HEK293 (cell line): ENCODE measurements around the gene CACNA1C.

Experiments used
- CTCF ChIA-PET: fragments of 350-600 bp; formaldehyde crosslinking; extraction: SDS; loops from one replicate; lab custom pipeline; 2021; ENCODE audit warnings: antibody characterized with exemption; lab: Yijun Ruan, JAX
- POLR2A ChIA-PET: fragments of 300-600 bp; formaldehyde crosslinking; extraction: SDS; loops from one replicate; lab custom pipeline; 2020; ENCODE audit warnings: antibody characterized with exemption, inconsistent platforms; lab: Yijun Ruan, JAX
- H3K27ac ChIP-seq: fragments of 200-500 bp; sonication (Bioruptor generic); 2 replicates; pipeline ENCODE4 v1.5.1; 2014; ENCODE audit warnings: low read depth, low read length, control low read depth, inconsistent platforms; ENCODE audit errors: extremely low read depth
- H3K36me3 ChIP-seq, 2 experiments: fragments of 200-500 bp in 1 of 2; sonication (Bioruptor generic) in 1 of 2; 1 replicate in 1 of 2; 2 replicates in 1 of 2; pipeline ENCODE4 v1.5.1; 2014 to 2017; ENCODE audit warnings: inconsistent platforms in 2 of 2, low read length in 2 of 2; ENCODE audit not compliant: control insufficient read depth in 2 of 2, insufficient read depth in 1 of 2
- H3K4me1 ChIP-seq: fragments of 200-500 bp; sonication (Bioruptor generic); 2 replicates; pipeline ENCODE4 v1.5.1; 2014; ENCODE audit warnings: mild to moderate bottlenecking, low read length, inconsistent platforms; ENCODE audit not compliant: control insufficient read depth, insufficient read depth
- H3K4me3 ChIP-seq: 2 replicates; pipeline ENCODE4 v1.5.1; 2011; ENCODE audit warnings: low read depth, mild to moderate bottlenecking, control low read depth, low read length, moderate library complexity
- H3K9me3 ChIP-seq: fragments of 200-500 bp; sonication (Bioruptor generic); 2 replicates; pipeline ENCODE4 v1.5.1; 2014; ENCODE audit warnings: low read depth, low read length, inconsistent platforms; ENCODE audit not compliant: control insufficient read depth, insufficient read depth
- BCL11B ChIP-seq: fragments of 450-650 bp; formaldehyde crosslinking; IDR thresholded peaks from 2 replicates; pipeline ENCODE4 v1.5.1; 2016; ENCODE audit warnings: low read depth, missing biosample characterization, missing genetic modification characterization
- GLI4 ChIP-seq: fragments of 450-650 bp; formaldehyde crosslinking; IDR thresholded peaks from 2 replicates; pipeline ENCODE4 v1.5.1; 2016; ENCODE audit warnings: missing biosample characterization, missing genetic modification characterization
- GLIS2 ChIP-seq: fragments of 450-650 bp; formaldehyde crosslinking; IDR thresholded peaks from 2 replicates; pipeline ENCODE4 v1.5.1; 2016; ENCODE audit warnings: missing biosample characterization, missing genetic modification characterization
- KLF10 ChIP-seq: fragments of 450-650 bp; IDR thresholded peaks from 2 replicates; pipeline ENCODE4 v1.5.1; 2018; ENCODE audit warnings: missing biosample characterization, mild to moderate bottlenecking, missing genetic modification characterization
- KLF8 ChIP-seq: fragments of 450-650 bp; formaldehyde crosslinking; IDR thresholded peaks from 2 replicates; pipeline ENCODE4 v1.5.1; 2016; ENCODE audit warnings: missing biosample characterization, missing genetic modification characterization
- OSR2 ChIP-seq: fragments of 450-650 bp; formaldehyde crosslinking; IDR thresholded peaks from 2 replicates; pipeline ENCODE4 v1.5.1; 2016; ENCODE audit warnings: missing biosample characterization, missing genetic modification characterization
- SCRT1 ChIP-seq: fragments of 450-650 bp; formaldehyde crosslinking; IDR thresholded peaks from 2 replicates; pipeline ENCODE4 v1.5.1; 2016; ENCODE audit warnings: missing biosample characterization, missing genetic modification characterization, borderline replicate concordance
- SP2 ChIP-seq: fragments of 450-650 bp; formaldehyde crosslinking; IDR thresholded peaks from 2 replicates; pipeline ENCODE4 v1.5.1; 2016; ENCODE audit warnings: missing biosample characterization, missing genetic modification characterization
- TCF7L2 ChIP-seq: IDR thresholded peaks from 2 replicates; pipeline ENCODE4 v1.6.1; 2011; ENCODE audit warnings: low read depth, mild to moderate bottlenecking, inconsistent platforms, low read length, moderate library complexity, borderline replicate concordance
- YY1 ChIP-seq: fragments of 450-650 bp; formaldehyde crosslinking; IDR thresholded peaks from 2 replicates; pipeline ENCODE4 v1.5.1; 2018; ENCODE audit warnings: missing biosample characterization, missing genetic modification characterization
- ZBTB21 ChIP-seq: fragments of 450-650 bp; formaldehyde crosslinking; IDR thresholded peaks from 2 replicates; pipeline ENCODE4 v1.5.1; 2017; ENCODE audit warnings: missing biosample characterization, missing genetic modification characterization
- ZFP37 ChIP-seq: fragments of 450-650 bp; formaldehyde crosslinking; IDR thresholded peaks from 2 replicates; pipeline ENCODE4 v1.5.1; 2016; ENCODE audit warnings: missing biosample characterization, missing genetic modification characterization
- ZNF133 ChIP-seq: fragments of 450-650 bp; formaldehyde crosslinking; IDR thresholded peaks from 2 replicates; pipeline ENCODE4 v1.5.1; 2016; ENCODE audit warnings: missing biosample characterization, missing genetic modification characterization
- ZNF324 ChIP-seq: fragments of 450-650 bp; formaldehyde crosslinking; IDR thresholded peaks from 2 replicates; pipeline ENCODE4 v1.5.1; 2016; ENCODE audit warnings: missing biosample characterization, missing genetic modification characterization
- ZNF394 ChIP-seq: fragments of 450-650 bp; formaldehyde crosslinking; IDR thresholded peaks from 2 replicates; pipeline ENCODE4 v1.5.1; 2016; ENCODE audit warnings: missing biosample characterization, missing genetic modification characterization, mild to moderate bottlenecking, moderate library complexity, borderline replicate concordance
- ZNF670 ChIP-seq: fragments of 450-650 bp; formaldehyde crosslinking; IDR thresholded peaks from 2 replicates; pipeline ENCODE4 v1.5.1; 2016; ENCODE audit warnings: missing biosample characterization, missing genetic modification characterization, low read depth
- ZNF701 ChIP-seq: fragments of 450-650 bp; formaldehyde crosslinking; IDR thresholded peaks from 2 replicates; pipeline ENCODE4 v1.5.1; 2016; ENCODE audit warnings: missing biosample characterization, missing genetic modification characterization
- TF ChIP-seq, protein P1 (sequence below): fragments of 450-650 bp; formaldehyde crosslinking; IDR thresholded peaks from 2 replicates; pipeline ENCODE4 v1.5.1; 2016; ENCODE audit warnings: missing biosample characterization, missing genetic modification characterization
- TF ChIP-seq, protein P2 (sequence below): fragments of 450-650 bp; formaldehyde crosslinking; IDR thresholded peaks from 2 replicates; pipeline ENCODE4 v1.5.1; 2016; ENCODE audit warnings: missing biosample characterization, missing genetic modification characterization, borderline replicate concordance
- TF ChIP-seq, protein P3 (sequence below): fragments of 450-650 bp; formaldehyde crosslinking; IDR thresholded peaks from 2 replicates; pipeline ENCODE4 v1.5.0; 2017; ENCODE audit warnings: missing biosample characterization, missing genetic modification characterization, borderline replicate concordance
- TF ChIP-seq, protein P4 (sequence below): fragments of 450-650 bp; formaldehyde crosslinking; IDR thresholded peaks from 2 replicates; pipeline ENCODE4 v1.5.1; 2016; ENCODE audit warnings: missing biosample characterization, missing genetic modification characterization
- TF ChIP-seq, protein P5 (sequence below): fragments of 450-650 bp; formaldehyde crosslinking; conservative IDR thresholded peaks from 2 replicates; pipeline ENCODE4 v1.5.1; 2016; ENCODE audit warnings: low read depth, missing biosample characterization, missing genetic modification characterization

The CACNA1C gene

DNA sequence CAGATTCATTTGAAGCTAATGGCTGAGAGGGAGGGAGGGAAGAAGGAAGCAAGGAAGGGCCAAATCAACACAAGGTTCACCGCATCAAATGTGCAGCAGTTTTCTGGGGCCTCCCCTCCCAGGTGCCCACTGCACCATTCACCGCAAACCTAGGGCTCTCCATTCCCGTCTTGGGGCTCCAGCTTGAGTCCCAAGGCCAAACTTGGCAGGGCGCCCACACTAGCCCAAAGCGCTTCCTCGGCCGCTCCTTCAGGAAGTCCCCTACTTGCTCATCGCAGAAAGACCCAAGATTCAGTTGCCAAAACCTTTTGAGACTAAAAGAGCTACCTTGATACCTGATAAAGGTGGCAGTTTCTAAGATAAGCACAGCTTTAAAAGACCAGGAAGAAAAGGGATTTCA is 601.5 kb downstream of the CACNA1C start:
- ChIA-PET POLR2A (no interaction called here), CTCF (interaction anchor here (0.6 to 1.6 kb wide), 3 partner anchors 13 to 299 kb away, joined by 3 to 4 read pairs (median 4); no protein-coding TSS in a partner anchor)
- Histone ChIP-seq H3K36me3 (no peaks in the 10 kb centered on the region), H3K4me1 (no peaks in the 10 kb centered on the region), H3K27ac (no peak overlapping the region), H3K9me3 (no peaks in the 10 kb centered on the region), H3K4me3 (no peak overlapping the region)
- TF ChIP-seq KLF8 (tag by site-specific recombination): no peak
- TF ChIP-seq BCL11B: no peak
- TF ChIP-seq YY1 (tag by site-specific recombination): no peak
- TF ChIP-seq ZNF324 (tag by site-specific recombination): no peak
- TF ChIP-seq, protein P1, sequence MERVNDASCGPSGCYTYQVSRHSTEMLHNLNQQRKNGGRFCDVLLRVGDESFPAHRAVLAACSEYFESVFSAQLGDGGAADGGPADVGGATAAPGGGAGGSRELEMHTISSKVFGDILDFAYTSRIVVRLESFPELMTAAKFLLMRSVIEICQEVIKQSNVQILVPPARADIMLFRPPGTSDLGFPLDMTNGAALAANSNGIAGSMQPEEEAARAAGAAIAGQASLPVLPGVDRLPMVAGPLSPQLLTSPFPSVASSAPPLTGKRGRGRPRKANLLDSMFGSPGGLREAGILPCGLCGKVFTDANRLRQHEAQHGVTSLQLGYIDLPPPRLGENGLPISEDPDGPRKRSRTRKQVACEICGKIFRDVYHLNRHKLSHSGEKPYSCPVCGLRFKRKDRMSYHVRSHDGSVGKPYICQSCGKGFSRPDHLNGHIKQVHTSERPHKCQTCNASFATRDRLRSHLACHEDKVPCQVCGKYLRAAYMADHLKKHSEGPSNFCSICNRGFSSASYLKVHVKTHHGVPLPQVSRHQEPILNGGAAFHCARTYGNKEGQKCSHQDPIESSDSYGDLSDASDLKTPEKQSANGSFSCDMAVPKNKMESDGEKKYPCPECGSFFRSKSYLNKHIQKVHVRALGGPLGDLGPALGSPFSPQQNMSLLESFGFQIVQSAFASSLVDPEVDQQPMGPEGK (tag by site-specific recombination): no peak
- TF ChIP-seq SCRT1 (tag by site-specific recombination): no peak
- no peak for TF ChIP-seq TCF7L2
- no peak for TF ChIP-seq OSR2
- no peak for TF ChIP-seq SP2 (tag by site-specific recombination)
- TF ChIP-seq GLI4: no peak
- no peak for TF ChIP-seq KLF10 (tag by site-specific recombination)
- no peak for TF ChIP-seq ZBTB21 (tag by site-specific recombination)
- no peak for TF ChIP-seq ZNF394
- TF ChIP-seq ZFP37 (tag by site-specific recombination): no peak
- TF ChIP-seq ZNF701 (tag by site-specific recombination): no peak

DNA sequence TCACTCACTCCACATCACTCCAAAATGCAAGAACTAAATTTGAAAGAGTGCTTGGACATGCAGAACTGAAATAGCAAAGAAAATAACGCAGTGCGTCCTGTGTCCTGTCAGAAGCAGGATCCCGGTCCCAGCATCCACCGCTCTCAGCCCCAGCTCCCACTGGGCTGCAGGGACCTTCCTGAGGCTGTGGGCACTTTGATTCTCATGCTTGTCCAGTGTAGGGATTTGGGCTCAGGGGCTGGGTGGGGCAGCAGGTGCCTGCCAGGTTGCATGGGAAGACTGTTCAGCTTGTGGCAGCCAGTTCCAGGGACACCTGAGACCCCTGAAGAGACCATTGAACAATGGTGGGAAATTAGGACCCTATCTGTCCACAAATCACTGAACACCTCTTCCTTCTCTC is 602.0 kb downstream of the CACNA1C start:
- Histone ChIP-seq H3K27ac (no peak overlapping the region), H3K36me3 (no peaks in the 10 kb centered on the region), H3K9me3 (no peaks in the 10 kb centered on the region), H3K4me1 (no peaks in the 10 kb centered on the region), H3K4me3 (no peak overlapping the region)
- ChIA-PET CTCF (interaction anchor here (1.0 kb wide), 1 partner anchor 71 kb away, joined by 4 read pairs; no protein-coding TSS in a partner anchor), POLR2A (no interaction called here)
- TF ChIP-seq, protein P2, sequence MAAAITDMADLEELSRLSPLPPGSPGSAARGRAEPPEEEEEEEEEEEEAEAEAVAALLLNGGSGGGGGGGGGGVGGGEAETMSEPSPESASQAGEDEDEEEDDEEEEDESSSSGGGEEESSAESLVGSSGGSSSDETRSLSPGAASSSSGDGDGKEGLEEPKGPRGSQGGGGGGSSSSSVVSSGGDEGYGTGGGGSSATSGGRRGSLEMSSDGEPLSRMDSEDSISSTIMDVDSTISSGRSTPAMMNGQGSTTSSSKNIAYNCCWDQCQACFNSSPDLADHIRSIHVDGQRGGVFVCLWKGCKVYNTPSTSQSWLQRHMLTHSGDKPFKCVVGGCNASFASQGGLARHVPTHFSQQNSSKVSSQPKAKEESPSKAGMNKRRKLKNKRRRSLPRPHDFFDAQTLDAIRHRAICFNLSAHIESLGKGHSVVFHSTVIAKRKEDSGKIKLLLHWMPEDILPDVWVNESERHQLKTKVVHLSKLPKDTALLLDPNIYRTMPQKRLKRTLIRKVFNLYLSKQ: no peak
- TF ChIP-seq, protein P3, sequence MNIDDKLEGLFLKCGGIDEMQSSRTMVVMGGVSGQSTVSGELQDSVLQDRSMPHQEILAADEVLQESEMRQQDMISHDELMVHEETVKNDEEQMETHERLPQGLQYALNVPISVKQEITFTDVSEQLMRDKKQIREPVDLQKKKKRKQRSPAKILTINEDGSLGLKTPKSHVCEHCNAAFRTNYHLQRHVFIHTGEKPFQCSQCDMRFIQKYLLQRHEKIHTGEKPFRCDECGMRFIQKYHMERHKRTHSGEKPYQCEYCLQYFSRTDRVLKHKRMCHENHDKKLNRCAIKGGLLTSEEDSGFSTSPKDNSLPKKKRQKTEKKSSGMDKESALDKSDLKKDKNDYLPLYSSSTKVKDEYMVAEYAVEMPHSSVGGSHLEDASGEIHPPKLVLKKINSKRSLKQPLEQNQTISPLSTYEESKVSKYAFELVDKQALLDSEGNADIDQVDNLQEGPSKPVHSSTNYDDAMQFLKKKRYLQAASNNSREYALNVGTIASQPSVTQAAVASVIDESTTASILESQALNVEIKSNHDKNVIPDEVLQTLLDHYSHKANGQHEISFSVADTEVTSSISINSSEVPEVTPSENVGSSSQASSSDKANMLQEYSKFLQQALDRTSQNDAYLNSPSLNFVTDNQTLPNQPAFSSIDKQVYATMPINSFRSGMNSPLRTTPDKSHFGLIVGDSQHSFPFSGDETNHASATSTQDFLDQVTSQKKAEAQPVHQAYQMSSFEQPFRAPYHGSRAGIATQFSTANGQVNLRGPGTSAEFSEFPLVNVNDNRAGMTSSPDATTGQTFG (tag by site-specific recombination): no peak
- TF ChIP-seq ZNF133 (tag by site-specific recombination) (no peak), GLIS2 (tag by site-specific recombination) (no peak), ZNF670 (tag by site-specific recombination) (no peak)
- TF ChIP-seq, protein P4, sequence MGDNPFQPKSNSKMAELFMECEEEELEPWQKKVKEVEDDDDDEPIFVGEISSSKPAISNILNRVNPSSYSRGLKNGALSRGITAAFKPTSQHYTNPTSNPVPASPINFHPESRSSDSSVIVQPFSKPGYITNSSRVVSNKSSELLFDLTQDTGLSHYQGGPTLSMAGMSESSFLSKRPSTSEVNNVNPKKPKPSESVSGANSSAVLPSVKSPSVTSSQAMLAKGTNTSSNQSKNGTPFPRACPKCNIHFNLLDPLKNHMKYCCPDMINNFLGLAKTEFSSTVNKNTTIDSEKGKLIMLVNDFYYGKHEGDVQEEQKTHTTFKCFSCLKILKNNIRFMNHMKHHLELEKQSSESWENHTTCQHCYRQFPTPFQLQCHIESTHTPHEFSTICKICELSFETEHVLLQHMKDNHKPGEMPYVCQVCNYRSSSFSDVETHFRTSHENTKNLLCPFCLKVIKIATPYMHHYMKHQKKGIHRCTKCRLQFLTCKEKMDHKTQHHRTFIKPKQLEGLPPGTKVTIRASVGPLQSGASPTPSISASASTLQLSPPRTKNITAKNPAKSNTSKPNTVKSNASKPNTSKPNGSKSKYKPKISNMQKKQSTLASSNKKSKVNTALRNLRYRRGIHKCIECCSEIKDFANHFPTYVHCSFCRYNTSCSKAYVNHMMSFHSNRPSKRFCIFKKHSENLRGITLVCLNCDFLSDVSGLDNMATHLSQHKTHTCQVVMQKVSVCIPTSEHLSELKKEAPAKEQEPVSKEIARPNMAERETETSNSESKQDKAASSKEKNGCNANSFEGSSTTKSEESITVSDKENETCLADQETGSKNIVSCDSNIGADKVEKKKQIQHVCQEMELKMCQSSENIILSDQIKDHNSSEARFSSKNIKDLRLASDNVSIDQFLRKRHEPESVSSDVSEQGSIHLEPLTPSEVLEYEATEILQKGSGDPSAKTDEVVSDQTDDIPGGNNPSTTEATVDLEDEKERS: no peak
- TF ChIP-seq, protein P5, sequence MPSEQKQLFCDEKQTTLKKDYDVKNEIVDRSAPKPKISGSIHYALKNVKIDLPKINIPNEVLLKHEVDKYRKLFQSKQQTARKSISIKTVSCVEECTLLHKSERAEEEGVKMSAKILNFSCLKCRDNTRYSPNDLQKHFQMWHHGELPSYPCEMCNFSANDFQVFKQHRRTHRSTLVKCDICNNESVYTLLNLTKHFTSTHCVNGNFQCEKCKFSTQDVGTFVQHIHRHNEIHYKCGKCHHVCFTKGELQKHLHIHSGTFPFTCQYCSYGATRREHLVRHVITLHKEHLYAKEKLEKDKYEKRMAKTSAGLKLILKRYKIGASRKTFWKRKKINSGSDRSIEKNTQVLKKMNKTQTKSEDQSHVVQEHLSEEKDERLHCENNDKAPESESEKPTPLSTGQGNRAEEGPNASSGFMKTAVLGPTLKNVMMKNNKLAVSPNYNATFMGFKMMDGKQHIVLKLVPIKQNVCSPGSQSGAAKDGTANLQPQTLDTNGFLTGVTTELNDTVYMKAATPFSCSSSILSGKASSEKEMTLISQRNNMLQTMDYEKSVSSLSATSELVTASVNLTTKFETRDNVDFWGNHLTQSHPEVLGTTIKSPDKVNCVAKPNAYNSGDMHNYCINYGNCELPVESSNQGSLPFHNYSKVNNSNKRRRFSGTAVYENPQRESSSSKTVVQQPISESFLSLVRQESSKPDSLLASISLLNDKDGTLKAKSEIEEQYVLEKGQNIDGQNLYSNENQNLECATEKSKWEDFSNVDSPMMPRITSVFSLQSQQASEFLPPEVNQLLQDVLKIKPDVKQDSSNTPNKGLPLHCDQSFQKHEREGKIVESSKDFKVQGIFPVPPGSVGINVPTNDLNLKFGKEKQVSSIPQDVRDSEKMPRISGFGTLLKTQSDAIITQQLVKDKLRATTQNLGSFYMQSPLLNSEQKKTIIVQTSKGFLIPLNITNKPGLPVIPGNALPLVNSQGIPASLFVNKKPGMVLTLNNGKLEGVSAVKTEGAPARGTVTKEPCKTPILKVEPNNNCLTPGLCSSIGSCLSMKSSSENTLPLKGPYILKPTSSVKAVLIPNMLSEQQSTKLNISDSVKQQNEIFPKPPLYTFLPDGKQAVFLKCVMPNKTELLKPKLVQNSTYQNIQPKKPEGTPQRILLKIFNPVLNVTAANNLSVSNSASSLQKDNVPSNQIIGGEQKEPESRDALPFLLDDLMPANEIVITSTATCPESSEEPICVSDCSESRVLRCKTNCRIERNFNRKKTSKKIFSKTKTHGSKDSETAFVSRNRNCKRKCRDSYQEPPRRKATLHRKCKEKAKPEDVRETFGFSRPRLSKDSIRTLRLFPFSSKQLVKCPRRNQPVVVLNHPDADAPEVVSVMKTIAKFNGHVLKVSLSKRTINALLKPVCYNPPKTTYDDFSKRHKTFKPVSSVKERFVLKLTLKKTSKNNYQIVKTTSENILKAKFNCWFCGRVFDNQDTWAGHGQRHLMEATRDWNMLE (tag by site-specific recombination): no peak
